ENCODE measurements around the gene LAMC1. TPM values are rescaled to one million over a fixed set of nuclear protein-coding genes. Genes with fewer than 3 reads are reported as not detected.

The LAMC1 gene
- total RNA-seq, 1 experiment from 2014 or later, result 61.2 TPM

Other genes starting within 250 kb of the LAMC1 start
- 0.39 TPM for gene NPL, start 233.6 kb upstream of the LAMC1 start, total RNA-seq (2021; ENCODE audit: unreplicated experiment)
- 220 TPM for gene DHX9, start 184.1 kb upstream of the LAMC1 start, total RNA-seq (2021; ENCODE audit: unreplicated experiment)
- gene SHCBP1L, start 70.3 kb upstream of the LAMC1 start, total RNA-seq (2021; ENCODE audit: unreplicated experiment), result not detected
- gene LAMC2, start 162.8 kb downstream of the LAMC1 start, total RNA-seq (2021; ENCODE audit: unreplicated experiment), result 22.2 TPM

Measured in HCT116 (cell line).